Measurements from ENCODE around the gene ARHGEF10L. TPM values are rescaled to one million over a fixed set of nuclear protein-coding genes. Genes with fewer than 3 reads are reported as not detected.
A peak's percentile ranks its signal among the peaks of the same experiment; 100 is the strongest.

ARHGEF10L gene
- total RNA-seq, 2 donors from 2014 or later = 26.0 to 39.7 TPM

DNA sequence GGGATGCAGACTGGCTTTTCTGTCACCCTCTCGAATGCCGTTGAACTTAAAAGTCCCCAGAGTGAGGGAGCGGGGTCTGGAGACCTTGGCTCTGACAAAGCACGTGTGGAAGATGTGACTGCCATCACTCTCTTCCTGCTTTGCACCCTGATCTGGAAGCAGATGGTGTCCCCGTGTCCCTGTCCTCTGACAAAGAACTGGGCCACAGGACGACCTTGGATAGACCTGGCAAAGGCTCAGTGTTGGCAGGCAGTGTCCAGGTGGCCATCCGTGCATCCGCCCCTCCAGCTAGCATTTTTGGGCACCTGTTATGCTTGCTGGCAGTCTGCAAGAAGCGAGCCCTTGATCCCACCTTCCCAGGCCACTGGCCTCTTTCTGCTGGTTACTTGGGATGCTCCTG is 27.4 kb downstream of the ARHGEF10L start:
- H3K27me3 ChIP-seq (replicated peaks; ENCODE audit: insufficient read depth) = no peaks in the 10 kb centered on the region
- peaks cover 5% of the 10 kb centered on the region for H3K4me1 ChIP-seq (replicated peaks)
- peak overlapping the region; percentile 87 to 92 for H3K27ac ChIP-seq
- no peak for TF ChIP-seq POLR2A (IDR thresholded peaks at IDR 0.05)
- no peak for TF ChIP-seq POLR2AphosphoS5 (IDR thresholded peaks at IDR 0.05)
- TF ChIP-seq, protein P1, sequence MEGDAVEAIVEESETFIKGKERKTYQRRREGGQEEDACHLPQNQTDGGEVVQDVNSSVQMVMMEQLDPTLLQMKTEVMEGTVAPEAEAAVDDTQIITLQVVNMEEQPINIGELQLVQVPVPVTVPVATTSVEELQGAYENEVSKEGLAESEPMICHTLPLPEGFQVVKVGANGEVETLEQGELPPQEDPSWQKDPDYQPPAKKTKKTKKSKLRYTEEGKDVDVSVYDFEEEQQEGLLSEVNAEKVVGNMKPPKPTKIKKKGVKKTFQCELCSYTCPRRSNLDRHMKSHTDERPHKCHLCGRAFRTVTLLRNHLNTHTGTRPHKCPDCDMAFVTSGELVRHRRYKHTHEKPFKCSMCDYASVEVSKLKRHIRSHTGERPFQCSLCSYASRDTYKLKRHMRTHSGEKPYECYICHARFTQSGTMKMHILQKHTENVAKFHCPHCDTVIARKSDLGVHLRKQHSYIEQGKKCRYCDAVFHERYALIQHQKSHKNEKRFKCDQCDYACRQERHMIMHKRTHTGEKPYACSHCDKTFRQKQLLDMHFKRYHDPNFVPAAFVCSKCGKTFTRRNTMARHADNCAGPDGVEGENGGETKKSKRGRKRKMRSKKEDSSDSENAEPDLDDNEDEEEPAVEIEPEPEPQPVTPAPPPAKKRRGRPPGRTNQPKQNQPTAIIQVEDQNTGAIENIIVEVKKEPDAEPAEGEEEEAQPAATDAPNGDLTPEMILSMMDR (IDR thresholded peaks at IDR 0.05) = no peak
- intact Hi-C loops (cut with DNase I) = no loop called here
- 88% methylated on average over 9 of the region's 9 CpGs for WGBS
- no peaks in the 10 kb centered on the region for H3K9me3 ChIP-seq
- DNase-seq (ENCODE audit: low spot score) = no peak
- H3K4me3 ChIP-seq = no peak overlapping the region
- no peaks in the 10 kb centered on the region for H3K36me3 ChIP-seq

- DNase-seq (ENCODE audit: low spot score) = no peak
- no peaks in the 10 kb centered on the region for H3K36me3 ChIP-seq
- WGBS = 83% methylated on average over 6 of the region's 6 CpGs
- peaks cover 5% of the 10 kb centered on the region for H3K4me1 ChIP-seq (replicated peaks)
- peak overlapping the region; percentile 87 to 92 for H3K27ac ChIP-seq
- intact Hi-C loops (cut with DNase I) = no loop called here
- TF ChIP-seq, protein P1 (IDR thresholded peaks at IDR 0.05) = no peak
- peak; percentile 27 for TF ChIP-seq POLR2AphosphoS5 (IDR thresholded peaks at IDR 0.05)
- no peak overlapping the region for H3K4me3 ChIP-seq
- H3K27me3 ChIP-seq (replicated peaks; ENCODE audit: insufficient read depth) = no peaks in the 10 kb centered on the region
- H3K9me3 ChIP-seq = no peaks in the 10 kb centered on the region
Measured at GRCh38 chr1:17567582-17567981, 28.1 kb downstream of the ARHGEF10L start.

- TF ChIP-seq, protein P1 (IDR thresholded peaks at IDR 0.05) = no peak
- TF ChIP-seq POLR2A (IDR thresholded peaks at IDR 0.05) = no peak
- no peak for DNase-seq (ENCODE audit: low spot score)
- Histone ChIP-seq H3K9me3 (no peaks in the 10 kb centered on the region), H3K27ac (peak overlapping the region; percentile 87 to 92), H3K36me3 (no peaks in the 10 kb centered on the region), H3K4me1 (replicated peaks) (peaks cover 5% of the 10 kb centered on the region), H3K27me3 (replicated peaks; ENCODE audit: insufficient read depth) (no peaks in the 10 kb centered on the region), H3K4me3 (no peak overlapping the region)
- intact Hi-C loops (cut with DNase I) = no loop called here
- WGBS = 87% methylated on average over 11 of the region's 11 CpGs
Measured at GRCh38 chr1:17568014-17568900, 28.8 kb downstream of the ARHGEF10L start.

DNA sequence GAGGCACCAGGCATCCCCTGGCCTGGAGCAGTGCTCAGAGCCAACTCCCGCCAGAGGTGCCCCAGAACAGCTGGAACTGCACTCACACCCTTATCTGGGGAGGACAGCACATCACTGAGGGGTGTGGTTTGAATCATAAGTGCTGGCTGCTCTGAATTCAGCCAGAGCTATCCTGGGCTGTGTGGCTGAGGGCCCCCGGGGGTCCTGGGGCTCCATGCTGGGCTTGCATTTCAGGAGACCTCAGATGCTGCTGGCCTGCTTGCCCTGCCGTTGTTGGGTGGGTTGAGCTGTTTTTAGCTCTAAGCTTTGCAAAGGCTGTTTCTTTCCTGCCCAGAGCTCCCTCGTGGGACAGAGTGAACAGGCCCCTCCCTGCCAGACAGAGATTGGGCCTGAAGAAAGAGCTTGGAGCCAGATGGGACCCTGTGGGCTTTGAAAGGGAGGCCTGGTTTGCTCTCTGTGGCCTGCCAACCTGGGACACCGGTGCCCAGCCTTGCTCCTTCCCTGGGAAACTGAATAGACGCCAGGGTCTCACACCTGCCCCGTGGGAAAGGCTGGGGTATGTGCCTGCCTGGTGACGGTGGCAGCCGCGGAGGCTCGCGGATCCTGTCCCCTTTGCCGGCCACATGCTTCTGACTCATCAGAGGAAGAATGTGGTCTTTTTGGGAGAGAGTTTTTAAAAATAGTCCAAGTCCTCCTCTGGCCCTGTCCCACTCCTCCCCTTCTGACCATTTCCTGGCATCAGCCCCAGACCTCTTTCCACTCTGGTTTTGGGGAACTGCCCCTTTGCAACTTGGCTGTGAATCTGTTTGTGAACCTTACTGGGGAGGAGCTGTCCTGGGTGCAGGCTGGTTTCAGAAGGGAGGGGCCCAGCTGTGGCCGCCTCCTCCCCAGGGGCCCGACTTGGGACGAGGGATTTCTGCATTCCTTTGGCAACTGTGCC is 30.0 kb downstream of the ARHGEF10L start:
- peak; percentile 83 for DNase-seq (ENCODE audit: low spot score)
- Histone ChIP-seq H3K27ac (peak overlapping the region; percentile 87 to 92), H3K4me3 (no peak overlapping the region), H3K27me3 (replicated peaks; ENCODE audit: insufficient read depth) (no peaks in the 10 kb centered on the region), H3K9me3 (no peaks in the 10 kb centered on the region), H3K4me1 (replicated peaks) (peaks cover 5% of the 10 kb centered on the region), H3K36me3 (no peaks in the 10 kb centered on the region)
- 9% methylated on average over 16 of the region's 16 CpGs for WGBS
- TF ChIP-seq POLR2AphosphoS5 (IDR thresholded peaks at IDR 0.05) (peak; percentile 93), POLR2A (IDR thresholded peaks at IDR 0.05) (peak; percentile 15)
- TF ChIP-seq, protein P1 (IDR thresholded peaks at IDR 0.05) = no peak
- intact Hi-C loops (cut with DNase I) = loop anchor here (1.0 kb wide), 1 partner anchor 38 kb away; no protein-coding TSS in a partner anchor

All from prostate gland (tissue), 2 donors.